Fibroblast of lung (primary cell): Measurements from ENCODE around the gene THOC1.

ENCODE experiments used
- CTCF ChIP-seq, 2 donors: IDR thresholded peaks in 1 of 2; conservative IDR thresholded peaks in 1 of 2; 1 replicate in 1 of 2; 2 replicates in 1 of 2; pipeline ENCODE4 v1.5.1; 2011 to 2012; ENCODE audit warnings: low read length in 2 of 2, control low read depth in 1 of 2, inconsistent platforms in 1 of 2, low read depth in 1 of 2, mild to moderate bottlenecking in 1 of 2
- EZH2 ChIP-seq: IDR thresholded peaks from 2 replicates; pipeline ENCODE4 v1.5.1; 2012; ENCODE audit warnings: low read length, control low read depth, mild to moderate bottlenecking; ENCODE audit errors: missing control alignments

DNA sequence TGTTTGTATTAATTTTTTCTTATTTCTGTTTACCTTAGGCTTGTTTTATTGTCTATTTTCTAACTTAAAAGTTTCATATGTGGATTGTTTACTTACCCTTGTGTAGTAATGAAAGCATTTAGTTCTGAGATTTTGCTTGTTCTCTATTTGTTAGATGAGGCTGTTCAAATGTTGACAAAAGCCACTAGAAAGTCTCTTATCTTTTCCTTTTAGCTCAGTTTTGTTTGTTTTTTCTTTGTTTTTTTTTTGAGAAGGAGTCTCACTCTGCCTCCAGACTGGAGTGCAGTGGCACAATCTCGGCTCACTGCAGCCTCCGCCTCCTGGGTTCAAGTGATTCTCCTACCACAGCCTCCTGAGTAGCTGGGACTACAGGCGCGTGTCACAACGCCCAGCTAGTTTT, 78.6 kb downstream of the THOC1 start:
- TF ChIP-seq EZH2 (no peak), CTCF (conservative IDR thresholded peaks at IDR 0.05 in 1 of 2, IDR thresholded peaks at IDR 0.05 in 1 of 2; ENCODE audit: low read depth in 1 of 2, low read length in 2 of 2) (no peak)
